Lung (tissue), 12 donors: ENCODE data around the gene USH2A. TPM values are rescaled to one million over a fixed set of nuclear protein-coding genes. Genes with fewer than 3 reads are reported as not detected.

Experiments
- ATAC-seq: fragments of 200-7000 bp; cut with Tn5 transposase; one replicate; pipeline ENCODE4 v1.9.1; 2020; ENCODE audit warnings: moderate number of reproducible peaks; ENCODE audit not compliant: insufficient read depth, low FRiP score
- DNase-seq, 3 donors: peaks; one replicate each; pipeline ENCODE4 v3.0.0-alpha.2; 2013 to 2017
- H3K27ac ChIP-seq, 2 donors: one replicate each; pipeline ENCODE4 v1.5.1; 2013; ENCODE audit warnings: mild to moderate bottlenecking in 2 of 2, moderate library complexity in 2 of 2, control low read depth in 1 of 2, inconsistent platforms in 1 of 2, low read depth in 1 of 2, low read length in 1 of 2
- H3K27me3 ChIP-seq, 3 donors: one replicate each; pipeline ENCODE4 v1.5.1; 2013; ENCODE audit warnings: low read length in 2 of 3; ENCODE audit not compliant: control insufficient read depth in 3 of 3, insufficient read depth in 3 of 3
- H3K36me3 ChIP-seq, 4 donors: one replicate each; pipeline ENCODE4 v1.5.1; 2013; ENCODE audit warnings: low read length in 4 of 4, mild to moderate bottlenecking in 1 of 4, moderate library complexity in 1 of 4; ENCODE audit not compliant: control insufficient read depth in 4 of 4, insufficient read depth in 4 of 4
- H3K4me1 ChIP-seq, 5 donors: one replicate each; pipeline ENCODE4 v1.5.1; 2013; ENCODE audit warnings: low read length in 5 of 5, mild to moderate bottlenecking in 2 of 5, moderate library complexity in 1 of 5; ENCODE audit not compliant: control insufficient read depth in 5 of 5, insufficient read depth in 5 of 5
- H3K4me3 ChIP-seq: one replicate; pipeline ENCODE4 v1.5.1; 2013; ENCODE audit warnings: mild to moderate bottlenecking, control low read depth, moderate library complexity
- H3K9ac ChIP-seq, 2 donors: one replicate each; pipeline ENCODE4 v1.5.1; 2013; ENCODE audit warnings: low read length in 2 of 2, control low read depth in 1 of 2; ENCODE audit not compliant: insufficient read depth in 1 of 2
- H3K9me3 ChIP-seq, 4 donors: one replicate each; pipeline ENCODE4 v1.5.1; 2013; ENCODE audit warnings: low read length in 3 of 4, mild to moderate bottlenecking in 1 of 4, moderate library complexity in 1 of 4; ENCODE audit not compliant: control insufficient read depth in 4 of 4, insufficient read depth in 3 of 4
- CTCF ChIP-seq: IDR thresholded peaks from 2 replicates; pipeline ENCODE4 v1.5.1; 2012; ENCODE audit warnings: mild to moderate bottlenecking; ENCODE audit errors: control extremely low read depth, extremely low read depth
- WGBS, 2 donors: extraction: QIAGEN DNeasy Blood & Tissue Kit; methylation state at CpG; one replicate each; pipeline ENCODE4 v1.1.7; 2013; 5-methylcytosine and 5-hydroxymethylcytosine counted together
- polyA plus RNA-seq, 2 donors: library from polyadenylated mRNA; stranded (reverse); fragments of 200-250 nt; gene quantifications; one replicate each; pipeline ENCODE4 v1.2.1, GENCODE V29; 2013
- total RNA-seq, 2 donors: library from RNA; depleted of rRNA in 1 of 2; stranded (reverse); fragments of >200 nt in 1 of 2; gene quantifications; one replicate each; pipeline ENCODE4 v1.2.1, GENCODE V29; 2014 to 2021
- donor health status: control.
- donor health status: control.
- donor health status: Bipolar disorder and iron deficiency.
- donor health status: healthy.
- donor health status: DM: yes; HTN: yes; CAD: no.

Gene USH2A
- total and polyA plus RNA-seq, 4 donors, result under 0.01 to 0.11 TPM; not detected in 2

- Histone ChIP-seq H3K36me3 (no peaks in the 10 kb centered on the region), H3K4me1 (no peaks in the 10 kb centered on the region), H3K27ac (no peak overlapping the region), H3K27me3 (no peaks in the 10 kb centered on the region), H3K4me3 (no peak overlapping the region), H3K9me3 (no peaks in the 10 kb centered on the region), H3K9ac (no peak overlapping the region)
- DNase-seq (no peak), ATAC-seq (no peak)
- no peak for TF ChIP-seq CTCF
- WGBS, 2 donors, result 86 to 88% methylated on average over 1 of the region's 1 CpG
These were observed 377.8 kb downstream of the USH2A start for GRCh38 chr1:216045400-216045799.

DNA sequence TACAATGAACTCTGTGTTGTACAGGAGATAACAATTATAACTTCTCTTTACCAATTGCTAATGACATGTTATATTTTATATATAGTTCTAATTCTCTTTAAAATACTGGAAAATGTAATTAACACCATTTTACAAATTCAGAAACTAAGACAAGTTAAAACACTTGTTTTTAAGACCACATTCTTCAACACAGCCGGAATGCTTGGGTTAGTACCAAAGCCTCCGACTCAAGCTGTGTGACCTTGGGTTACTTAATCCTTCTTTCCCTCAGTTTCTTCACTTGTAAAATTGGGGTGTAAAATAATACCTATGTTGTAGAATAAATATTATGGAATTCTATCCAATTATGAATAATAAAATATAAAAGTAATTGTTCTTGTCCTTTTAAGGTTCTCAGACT is 378.7 kb downstream of the USH2A start:
- no peak for TF ChIP-seq CTCF
- Histone ChIP-seq H3K27ac (no peak overlapping the region), H3K9ac (no peak overlapping the region), H3K4me3 (no peak overlapping the region), H3K9me3 (no peaks in the 10 kb centered on the region), H3K36me3 (no peaks in the 10 kb centered on the region), H3K4me1 (no peaks in the 10 kb centered on the region), H3K27me3 (no peaks in the 10 kb centered on the region)
- no peak for ATAC-seq
- DNase-seq, result no peak
- WGBS, 2 donors, result 90% methylated on average over 2 of the region's 2 CpGs

DNA sequence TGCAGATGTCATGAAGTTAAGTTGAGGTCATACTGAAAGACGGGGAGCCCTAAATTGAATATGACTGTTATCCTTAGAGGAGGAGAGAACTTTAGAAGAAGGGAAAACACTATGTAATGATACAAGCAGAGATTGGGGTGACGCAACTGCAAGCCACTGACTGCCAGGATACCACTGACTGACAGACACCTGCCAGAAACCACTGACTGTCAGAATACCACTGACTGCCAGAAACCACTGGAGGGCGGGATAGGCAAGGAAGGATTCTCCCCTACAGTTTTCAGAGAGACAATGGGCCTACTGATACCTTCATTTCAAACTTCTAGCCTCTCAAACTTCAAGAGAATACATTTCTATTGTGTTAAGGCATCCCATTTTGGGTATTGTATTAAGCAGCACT is 388.7 kb downstream of the USH2A start:
- Histone ChIP-seq H3K4me1 (no peaks in the 10 kb centered on the region), H3K36me3 (no peaks in the 10 kb centered on the region), H3K9me3 (peaks cover 0 to 2% (median 0%) of the 10 kb centered on the region in 4 donors), H3K4me3 (no peak overlapping the region), H3K9ac (no peak overlapping the region), H3K27me3 (no peaks in the 10 kb centered on the region), H3K27ac (no peak overlapping the region)
- ATAC-seq (no peak), DNase-seq (peak in 1 of 3 donors; percentile 0)
- TF ChIP-seq CTCF, result no peak
- 63 to 67% methylated on average over 3 of the region's 3 CpGs for whole genome bisulfite sequencing, 2 donors

- no peaks in the 10 kb centered on the region for H3K4me1 ChIP-seq
- no peak overlapping the region for H3K9ac ChIP-seq
- H3K36me3 ChIP-seq, result no peaks in the 10 kb centered on the region
- DNase-seq, result no peak
- H3K9me3 ChIP-seq, result peaks cover 0 to 2% (median 0%) of the 10 kb centered on the region in 4 donors
- no peak for TF ChIP-seq CTCF
- no peak for ATAC-seq
- no peaks in the 10 kb centered on the region for H3K27me3 ChIP-seq
- H3K4me3 ChIP-seq, result no peak overlapping the region
- H3K27ac ChIP-seq, result no peak overlapping the region
These were observed 390.2 kb downstream of the USH2A start for GRCh38 chr1:216032961-216033614.
